Lung microvascular endothelial cell (primary cell): ENCODE data around the gene FXYD6. TPM values are rescaled to one million over a fixed set of nuclear protein-coding genes. Genes with fewer than 3 reads are reported as not detected.

Experiments
- DNase-seq, 2 donors: peaks; one replicate each; pipeline versions ENCODE4 v3.0.0 to v3.0.0-alpha.2; 2010; ENCODE audit warnings: low read depth in 2 of 2
- total RNA-seq: library from RNA; depleted of rRNA; stranded (reverse); fragments of >200 nt; gene quantifications from 2 replicates; pipeline ENCODE4 v1.2.1, GENCODE V29; 2014

FXYD6 gene
- total RNA-seq, 1 donor from 2014 or later = 1.4 TPM

GRCh38 chr11:117887431-117888138 is 11.1 kb upstream of the FXYD6 start:
- DNase-seq = no peak

DNA sequence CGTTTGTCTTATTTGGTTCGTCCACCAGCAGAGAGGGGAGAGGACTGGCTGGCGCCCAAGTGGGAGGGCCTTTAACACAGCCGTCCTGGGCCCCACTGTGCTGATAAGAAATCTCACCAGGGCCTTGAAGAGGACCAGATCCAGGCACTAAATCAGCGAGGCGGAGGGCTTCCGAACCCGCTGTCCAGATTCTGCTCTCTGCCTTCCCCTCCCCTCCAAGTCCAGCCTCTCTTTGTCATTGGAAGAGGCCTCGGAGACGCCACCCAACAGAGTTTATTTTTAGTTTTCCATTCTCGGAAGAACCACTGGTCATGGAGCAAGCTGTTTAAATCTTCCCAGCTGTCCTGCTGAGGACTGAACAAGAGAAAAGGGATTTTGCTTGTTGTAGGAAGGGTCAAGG is 9.3 kb upstream of the FXYD6 start:
- DNase-seq = no peak

- no peak for DNase-seq
These were observed 8.5 kb upstream of the FXYD6 start for GRCh38 chr11:117884994-117885393.

DNA sequence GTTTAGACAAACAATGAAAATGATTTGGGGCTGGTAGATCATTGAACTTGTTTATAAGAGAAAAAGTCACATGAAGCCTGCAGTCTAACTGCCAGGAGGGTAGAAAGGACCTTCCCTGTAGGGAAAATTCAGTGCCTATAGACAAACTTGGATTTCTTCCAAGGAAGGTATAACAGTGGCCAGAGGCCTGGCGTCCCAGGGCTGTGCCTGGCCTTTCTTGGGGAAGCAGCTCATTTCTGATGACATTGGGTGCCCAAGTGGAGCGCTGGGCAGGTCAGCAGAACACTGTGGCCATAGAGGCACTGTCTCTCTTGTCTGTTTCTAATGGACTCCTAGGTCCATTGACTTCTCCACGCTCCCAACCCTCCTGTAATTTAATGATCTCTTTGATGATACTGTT is 6.6 kb upstream of the FXYD6 start:
- DNase-seq = no peak

DNA sequence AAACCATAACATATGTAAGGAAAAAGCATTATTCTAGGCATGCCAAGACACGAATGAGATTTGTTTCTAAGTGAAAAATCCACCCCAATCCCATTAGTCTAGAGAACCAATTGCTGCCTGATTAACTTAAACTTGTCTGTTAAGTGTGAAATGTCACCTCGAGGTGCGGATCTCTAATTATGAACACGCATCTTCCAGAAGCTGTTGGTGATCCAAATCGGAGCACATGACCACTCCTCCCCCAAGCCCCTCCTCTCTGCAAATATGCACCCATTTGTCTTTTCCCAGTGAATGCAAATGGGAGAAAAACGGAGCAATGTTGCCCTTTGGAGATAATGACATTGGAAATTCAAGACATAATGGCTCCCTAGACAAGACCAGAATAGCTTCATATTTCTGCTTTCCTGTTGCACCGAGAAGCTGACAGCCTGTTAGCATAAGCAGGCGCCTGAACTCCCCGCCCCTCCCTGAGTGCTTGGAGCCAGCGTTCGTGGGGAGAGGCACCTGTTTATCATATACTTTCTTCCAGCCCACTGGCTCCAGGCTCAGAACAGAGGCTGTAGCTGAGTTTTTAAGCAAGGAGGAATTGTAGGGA is 6.0 kb upstream of the FXYD6 start:
- DNase-seq = no peak

DNA sequence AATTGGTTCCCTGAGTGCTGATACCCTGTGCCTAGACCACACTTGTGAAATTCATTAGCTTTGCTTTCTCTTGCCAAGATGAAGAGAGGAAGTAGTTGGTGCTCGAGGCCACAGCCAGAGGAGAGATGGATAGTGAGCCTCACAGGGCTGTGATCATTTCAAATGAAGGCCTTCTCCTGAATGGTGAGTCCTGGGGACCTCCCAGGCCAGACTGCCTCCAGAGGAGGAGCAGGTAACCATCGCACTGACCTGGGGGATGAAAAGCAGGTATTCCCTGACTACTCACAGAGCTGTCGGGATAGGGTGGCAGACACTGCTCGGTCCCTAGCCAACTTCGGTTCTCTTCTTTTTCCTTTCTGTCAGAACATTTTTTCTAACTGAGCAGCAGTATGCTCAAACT is 4.8 kb upstream of the FXYD6 start:
- no peak for DNase-seq

- DNase-seq = no peak
These were observed 3.3 kb upstream of the FXYD6 start for GRCh38 chr11:117879516-117880480.

- DNase-seq = no peak
These were observed 2.5 kb upstream of the FXYD6 start for GRCh38 chr11:117878939-117879475.

- DNase-seq = no peak
These were observed 2.0 kb upstream of the FXYD6 start for GRCh38 chr11:117878314-117878938.

DNA sequence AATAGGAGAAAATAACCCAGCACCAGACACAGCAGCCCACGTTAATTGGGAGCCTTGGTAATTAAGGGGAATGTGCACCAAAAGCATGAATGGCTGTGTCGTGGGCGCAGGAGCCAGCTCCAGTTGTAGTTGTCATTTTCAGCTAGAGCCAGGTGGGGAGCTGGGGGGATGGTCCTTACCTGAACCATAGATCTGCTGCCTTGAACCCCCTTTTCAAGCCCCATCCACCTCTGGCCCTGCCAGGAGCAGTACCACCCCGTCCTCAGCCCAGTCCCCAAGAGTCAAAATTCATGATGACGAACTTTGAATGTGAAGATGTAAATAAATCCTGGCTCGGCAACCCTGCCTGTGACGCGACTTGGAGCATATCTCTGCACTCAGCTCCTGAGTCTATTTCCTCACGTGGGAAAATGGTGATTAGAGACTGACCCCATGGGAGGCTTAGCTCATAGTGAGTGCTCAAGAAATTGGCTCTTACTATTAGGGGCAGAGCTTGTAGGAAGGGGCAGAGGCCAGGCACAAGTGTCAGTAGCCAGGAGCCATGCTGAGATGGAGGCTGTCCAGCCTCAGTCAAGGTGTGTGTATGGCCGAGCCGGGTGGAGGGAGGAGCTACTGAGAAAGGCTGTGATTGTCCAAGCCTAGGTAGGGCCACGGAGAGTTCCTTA is 794 bp upstream of the FXYD6 start:
- no peak for DNase-seq

DNA sequence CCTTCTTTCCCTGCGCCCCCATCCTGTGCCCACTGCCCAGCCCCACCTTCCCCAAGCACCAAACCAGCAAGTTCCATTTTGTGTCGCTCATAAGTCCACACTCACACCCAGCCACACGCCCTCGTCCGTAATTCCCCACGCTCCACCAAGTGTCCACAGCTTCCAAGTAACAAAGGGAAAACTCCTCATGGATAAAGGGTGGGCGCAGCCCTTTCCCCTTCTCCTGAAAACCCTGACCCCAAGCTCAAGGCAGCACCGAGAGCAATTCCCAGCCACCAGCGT is 458 bp downstream of the FXYD6 start:
- no peak for DNase-seq

DNA sequence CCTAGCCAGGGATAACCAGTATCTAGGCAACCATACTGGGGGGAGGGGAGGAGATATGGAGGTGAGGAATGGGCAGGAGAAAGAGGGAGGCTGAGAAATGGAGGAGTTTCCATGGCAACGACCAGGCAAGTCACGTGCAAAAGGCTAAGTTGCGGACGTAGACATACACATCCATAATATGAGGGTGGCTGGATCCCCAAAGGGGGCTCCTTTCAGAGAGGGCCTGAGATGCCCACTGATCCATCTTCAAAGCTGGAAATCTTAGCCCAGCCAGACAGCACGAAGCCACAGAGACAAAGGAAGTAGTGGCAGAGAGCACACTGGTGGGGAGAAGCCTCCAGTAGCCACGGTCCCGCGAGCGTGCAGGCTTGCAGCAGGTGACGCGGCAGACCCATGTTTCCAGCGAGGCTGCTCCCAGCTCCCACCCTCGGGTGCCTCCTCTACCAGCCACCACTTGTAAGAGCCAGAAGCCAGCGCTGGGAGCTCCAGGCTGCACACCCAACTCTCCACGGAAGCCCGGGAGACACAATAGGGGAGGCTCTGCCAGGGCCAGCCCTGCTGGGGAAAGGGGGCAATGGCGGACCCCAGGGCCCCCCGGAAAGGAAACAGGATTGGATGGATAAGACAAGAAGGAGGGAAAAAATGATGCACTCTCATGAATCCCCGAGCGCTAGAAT is 938 bp downstream of the FXYD6 start:
- DNase-seq = no peak

DNA sequence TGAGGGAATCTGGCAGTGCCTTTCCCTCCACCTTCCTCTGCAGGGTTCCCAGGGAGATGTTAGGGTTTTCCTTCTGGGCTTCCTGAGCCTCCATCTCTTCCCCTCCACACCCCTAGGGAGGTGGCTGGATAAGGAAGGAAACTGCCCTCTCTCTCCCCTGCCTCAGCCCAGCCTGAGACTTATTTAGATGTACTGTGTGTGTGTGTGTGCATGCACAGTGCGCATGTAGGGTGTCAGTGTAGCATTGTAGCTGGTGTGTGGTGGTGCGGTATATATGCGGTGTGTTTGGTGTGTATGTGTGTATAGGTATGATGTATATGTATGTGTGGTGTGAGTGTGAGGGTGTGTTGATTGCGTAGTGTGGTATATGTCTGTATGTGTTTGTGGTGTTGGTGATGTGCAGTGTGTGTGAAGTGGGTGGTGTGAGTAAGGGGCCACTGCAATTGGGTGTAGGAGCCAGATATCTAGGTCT is 1.5 kb downstream of the FXYD6 start:
- no peak for DNase-seq

DNA sequence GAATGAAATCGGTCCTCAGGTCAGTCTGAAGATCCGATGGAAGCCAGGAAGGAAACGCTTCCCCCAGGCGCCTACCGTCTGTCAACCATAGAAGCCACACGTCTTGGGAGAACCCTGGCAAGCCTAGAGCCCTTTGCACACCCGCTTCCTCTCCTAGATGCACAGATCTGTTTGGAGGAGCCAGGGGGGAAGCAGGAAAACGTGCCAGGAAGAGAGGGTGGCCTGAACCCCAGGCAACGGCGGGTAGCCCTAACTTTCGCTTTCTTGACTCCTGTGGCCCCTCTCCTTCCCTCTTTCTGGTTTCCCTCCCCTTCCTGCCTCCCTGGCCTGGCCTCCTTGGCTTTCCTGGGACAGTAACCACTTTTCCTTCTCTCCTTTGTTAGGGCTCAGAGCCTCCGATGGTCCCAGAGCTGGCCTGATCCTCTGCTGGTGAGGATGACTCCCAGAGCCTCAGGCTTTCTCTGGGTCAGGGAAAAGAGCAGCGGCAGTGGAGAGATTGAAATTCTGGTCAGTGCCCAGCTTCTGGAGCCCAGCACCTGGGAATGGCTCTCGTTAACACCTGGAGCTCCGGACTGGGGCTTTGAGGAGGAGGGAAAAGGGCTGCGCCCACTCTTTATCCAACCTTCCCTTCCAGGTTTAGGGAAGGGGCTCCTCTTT is 2.1 kb downstream of the FXYD6 start:
- DNase-seq = no peak

DNA sequence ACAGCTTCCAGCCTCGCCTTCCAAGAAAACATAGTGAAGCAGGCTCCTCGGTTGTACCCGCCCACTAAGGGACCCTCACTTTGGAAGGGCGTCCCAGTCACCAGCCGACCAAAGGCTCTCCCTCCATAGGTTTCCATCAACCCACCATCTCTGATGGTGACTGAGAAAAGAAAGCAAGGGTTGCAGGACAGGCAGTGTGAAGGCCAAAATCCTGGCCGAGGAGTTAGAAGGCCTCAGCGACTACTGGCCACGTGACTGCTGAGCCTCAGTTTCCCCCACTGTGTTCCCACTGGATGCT is 2.7 kb downstream of the FXYD6 start:
- no peak for DNase-seq

DNA sequence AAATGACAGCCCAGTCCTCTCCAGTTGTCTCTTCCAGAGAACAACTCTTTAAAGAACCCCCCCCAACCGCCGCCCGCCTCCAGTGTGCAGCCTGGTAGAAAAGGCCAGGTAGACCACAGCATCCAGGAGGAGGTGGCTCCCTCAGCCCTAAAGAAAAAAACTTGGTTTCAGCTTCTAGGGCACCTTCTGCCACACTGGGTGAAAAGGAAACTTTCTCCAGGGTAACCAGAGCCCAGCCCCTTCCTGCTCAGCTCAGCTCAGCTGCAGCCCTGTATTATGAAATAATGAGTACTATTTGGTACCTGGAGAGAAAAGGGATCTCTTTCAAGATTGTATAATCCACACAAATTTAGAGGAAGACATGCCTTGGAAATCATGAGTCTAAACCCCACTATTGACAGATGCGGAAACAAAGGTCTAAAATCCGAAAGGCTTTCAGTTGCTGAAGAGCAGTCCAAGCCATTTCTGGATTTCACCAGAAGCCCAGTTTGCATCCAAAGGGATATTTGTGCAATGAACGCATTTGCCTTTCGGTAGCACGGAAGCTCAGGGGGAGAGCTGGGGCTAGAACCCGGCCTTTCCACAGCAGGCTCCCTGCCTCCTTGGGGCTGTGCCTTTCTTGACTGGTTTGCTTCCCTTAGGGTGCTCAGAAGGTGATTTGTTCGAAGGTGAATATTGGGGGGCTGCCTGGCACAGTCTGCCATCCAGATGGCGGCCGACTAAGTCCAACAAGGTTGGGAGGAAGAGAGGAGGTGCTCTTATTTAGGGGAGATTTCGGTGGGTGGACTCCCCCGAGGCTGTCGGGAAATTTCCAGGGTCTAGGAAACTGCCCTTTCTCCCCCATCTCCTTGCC is 3.3 kb downstream of the FXYD6 start:
- no peak for DNase-seq

GRCh38 chr11:117872420-117872961 is 4.0 kb downstream of the FXYD6 start:
- no peak for DNase-seq

DNA sequence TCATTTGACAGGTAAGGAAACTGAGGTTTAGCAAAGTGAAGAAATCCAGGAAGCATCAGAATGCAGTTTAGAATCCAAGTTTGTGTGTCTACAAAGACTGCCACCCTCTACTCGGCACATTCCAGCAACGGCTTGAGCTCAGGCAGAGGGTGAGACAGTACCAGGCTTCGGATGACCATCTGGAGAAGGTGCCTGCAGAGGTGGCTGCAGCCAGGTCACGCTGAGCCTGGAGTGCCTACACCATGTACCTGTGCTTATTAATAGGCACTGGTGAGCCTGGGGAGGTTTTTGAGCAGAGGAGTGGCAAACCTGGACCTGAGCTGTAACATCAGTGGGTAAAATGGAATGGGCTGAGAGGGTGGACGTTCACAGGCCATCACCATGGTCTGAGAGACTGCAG is 4.7 kb downstream of the FXYD6 start:
- no peak for DNase-seq

GRCh38 chr11:117871160-117871559 is 5.3 kb downstream of the FXYD6 start:
- no peak for DNase-seq
